NB4 (cell line): ENCODE measurements around the gene MYADM.

ENCODE experiments used
- DNase-seq: peaks from one replicate; pipeline ENCODE4 v3.0.0; 2010; ENCODE audit warnings: low read depth
- H3K4me3 ChIP-seq: one replicate; pipeline ENCODE4 v1.5.1; 2011; ENCODE audit warnings: mild to moderate bottlenecking, low read depth, low read length, moderate library complexity
- MAX ChIP-seq: IDR thresholded peaks from 2 replicates; pipeline ENCODE4 v1.6.1; 2011; ENCODE audit warnings: low read depth, low read length
- MYC ChIP-seq: IDR thresholded peaks from 2 replicates; pipeline ENCODE4 v1.6.1; 2011; ENCODE audit warnings: low read depth, low read length
- POLR2A ChIP-seq: IDR thresholded peaks from 2 replicates; pipeline ENCODE4 v1.6.1; 2011; ENCODE audit warnings: mild to moderate bottlenecking; ENCODE audit not compliant: insufficient read length; ENCODE audit errors: extremely low read depth
- TF ChIP-seq, protein P1 (sequence below): IDR thresholded peaks from one replicate; pipeline ENCODE4 v1.5.1; 2012; ENCODE audit warnings: low read depth, low read length

The MYADM gene

GRCh38 chr19:53849237-53849676, 18.4 kb upstream of the MYADM start:
- H3K4me3 ChIP-seq, result no peak overlapping the region
- TF ChIP-seq, protein P1, sequence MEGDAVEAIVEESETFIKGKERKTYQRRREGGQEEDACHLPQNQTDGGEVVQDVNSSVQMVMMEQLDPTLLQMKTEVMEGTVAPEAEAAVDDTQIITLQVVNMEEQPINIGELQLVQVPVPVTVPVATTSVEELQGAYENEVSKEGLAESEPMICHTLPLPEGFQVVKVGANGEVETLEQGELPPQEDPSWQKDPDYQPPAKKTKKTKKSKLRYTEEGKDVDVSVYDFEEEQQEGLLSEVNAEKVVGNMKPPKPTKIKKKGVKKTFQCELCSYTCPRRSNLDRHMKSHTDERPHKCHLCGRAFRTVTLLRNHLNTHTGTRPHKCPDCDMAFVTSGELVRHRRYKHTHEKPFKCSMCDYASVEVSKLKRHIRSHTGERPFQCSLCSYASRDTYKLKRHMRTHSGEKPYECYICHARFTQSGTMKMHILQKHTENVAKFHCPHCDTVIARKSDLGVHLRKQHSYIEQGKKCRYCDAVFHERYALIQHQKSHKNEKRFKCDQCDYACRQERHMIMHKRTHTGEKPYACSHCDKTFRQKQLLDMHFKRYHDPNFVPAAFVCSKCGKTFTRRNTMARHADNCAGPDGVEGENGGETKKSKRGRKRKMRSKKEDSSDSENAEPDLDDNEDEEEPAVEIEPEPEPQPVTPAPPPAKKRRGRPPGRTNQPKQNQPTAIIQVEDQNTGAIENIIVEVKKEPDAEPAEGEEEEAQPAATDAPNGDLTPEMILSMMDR, result no peak
- TF ChIP-seq MYC (no peak), POLR2A (no peak), MAX (no peak)
- DNase-seq, result peak; percentile 55

DNA sequence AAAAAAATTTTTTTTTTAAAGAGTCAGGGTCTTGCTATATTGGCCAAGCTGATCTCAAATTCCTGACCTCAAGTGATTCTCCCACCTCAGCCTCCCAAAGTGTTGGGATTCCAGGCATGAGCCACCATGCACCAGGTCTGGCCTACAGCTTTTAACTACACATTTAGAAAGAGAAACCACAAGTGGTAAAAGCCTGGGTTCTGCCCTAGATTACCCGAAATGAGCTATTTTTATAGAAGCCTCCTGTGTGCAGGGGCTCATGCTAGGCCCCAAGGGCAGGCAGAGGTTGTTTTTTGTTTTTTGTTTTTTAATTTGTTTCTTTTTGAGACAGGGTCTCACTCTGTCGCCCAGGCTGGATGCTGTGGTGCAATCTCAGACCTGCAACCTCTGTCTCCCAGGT, 14.0 kb upstream of the MYADM start:
- no peak for DNase-seq

GRCh38 chr19:53864308-53864836, 3.3 kb upstream of the MYADM start:
- no peak for DNase-seq
- no peak overlapping the region for H3K4me3 ChIP-seq
- TF ChIP-seq MAX (no peak), MYC (no peak), POLR2A (no peak)
- TF ChIP-seq, protein P1, result no peak

More for the DNA sequence above, 14.0 kb upstream of the MYADM start:
- H3K4me3 ChIP-seq, result no peak overlapping the region
- no peak for TF ChIP-seq MAX
- TF ChIP-seq POLR2A, result no peak
- TF ChIP-seq MYC, result no peak
- TF ChIP-seq, protein P1, result no peak

DNA sequence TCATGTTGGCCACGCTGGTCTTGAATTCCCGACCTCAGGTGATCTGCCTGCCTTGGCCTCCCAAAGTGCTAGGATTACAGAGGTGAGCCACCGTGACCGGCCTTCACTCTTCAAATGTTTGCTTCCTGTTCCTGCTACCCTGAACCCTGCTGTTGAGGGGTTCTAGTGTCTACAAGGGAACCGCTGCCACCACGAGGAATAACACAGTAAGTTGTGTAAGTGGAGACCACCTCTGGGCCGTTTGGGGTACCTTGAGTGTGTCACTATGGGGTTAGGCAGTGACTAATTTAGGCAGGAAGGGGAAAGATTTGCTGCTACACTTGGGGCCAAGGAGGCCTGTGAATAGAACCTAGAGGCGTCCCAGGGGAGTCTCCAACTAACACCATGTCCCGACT, 2.2 kb upstream of the MYADM start:
- no peak overlapping the region for H3K4me3 ChIP-seq
- TF ChIP-seq MYC, result no peak
- TF ChIP-seq, protein P1, result no peak
- TF ChIP-seq MAX, result no peak
- TF ChIP-seq POLR2A, result no peak
- DNase-seq, result peak; percentile 48

DNA sequence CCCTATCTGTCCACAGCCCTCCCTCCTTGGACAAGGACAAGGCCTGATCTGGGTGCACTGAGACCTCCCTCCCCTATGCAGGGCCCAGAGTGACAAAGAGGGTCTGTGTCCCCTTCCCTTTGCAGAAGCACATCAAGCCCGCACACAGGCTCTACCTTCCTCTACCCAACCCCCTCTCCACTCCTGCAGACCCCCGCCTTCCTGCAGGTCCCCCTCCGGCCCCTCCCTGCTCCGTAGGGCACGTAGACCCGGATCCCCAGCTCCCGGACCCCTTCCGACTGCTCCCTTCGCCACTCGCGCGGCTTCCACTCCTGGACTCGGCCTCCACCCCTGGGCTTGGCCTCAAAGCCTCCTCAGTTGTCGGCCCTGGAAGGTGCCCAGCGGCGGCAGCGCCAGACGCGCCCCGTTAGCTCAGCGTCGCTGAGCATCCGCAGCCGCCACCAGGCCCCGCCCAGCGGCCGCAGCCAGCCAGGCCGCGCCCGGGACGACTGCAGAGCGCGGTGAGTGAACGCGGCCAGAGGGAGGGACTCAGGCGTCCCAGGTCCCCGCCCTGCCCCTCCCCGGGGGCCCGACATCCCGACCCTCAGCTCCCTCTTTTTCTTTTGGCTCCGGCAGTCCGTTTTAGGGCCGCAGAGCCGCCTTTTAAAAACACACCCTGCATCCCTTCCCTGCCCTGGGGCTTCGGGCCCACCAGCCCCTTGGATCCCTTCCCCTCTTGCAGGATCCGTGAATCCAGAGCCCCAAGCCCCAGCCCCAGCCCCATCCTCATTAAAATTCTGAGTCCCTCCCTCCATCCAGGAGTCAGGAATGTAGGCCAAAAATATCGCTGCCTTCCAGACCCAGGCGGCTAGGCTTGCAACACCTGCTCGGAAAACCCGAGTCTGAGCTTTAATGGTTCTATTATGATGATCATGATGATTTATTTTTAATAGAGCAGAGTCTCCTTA, 1.5 kb upstream of the MYADM start:
- TF ChIP-seq MAX (no peak), POLR2A (no peak), MYC (no peak)
- TF ChIP-seq, protein P1, result no peak
- peak; percentile 54 for DNase-seq
- no peak overlapping the region for H3K4me3 ChIP-seq
